Body of pancreas (tissue), 4 donors: ENCODE measurements around the gene IFT43. TPM values are rescaled to one million over a fixed set of nuclear protein-coding genes. Genes with fewer than 3 reads are reported as not detected.

Source experiments
- ATAC-seq: fragments of 150-250 bp; one replicate; pipeline ENCODE4 v1.9.1; 2016
- DNase-seq, 4 donors: peaks; one replicate each; pipeline ENCODE4 v3.0.0-alpha.2; 2019
- H3K27ac ChIP-seq, 4 donors: fragments of 200-600 bp; sonication (generic); 1 replicate in 3 of 4; 2 replicates in 1 of 4; pipeline versions ENCODE4 v1.5.1 to v1.6.1; 2016 to 2019; ENCODE audit warnings: mild to moderate bottlenecking in 1 of 4, mixed read lengths in 1 of 4, moderate library complexity in 1 of 4
- H3K27me3 ChIP-seq, 2 donors: fragments of 200-600 bp; sonication (generic); one replicate each; pipeline ENCODE4 v1.6.0; 2016; ENCODE audit warnings: mild to moderate bottlenecking in 1 of 2
- H3K36me3 ChIP-seq, 2 donors: fragments of 200-600 bp; sonication (generic); replicated peaks in 1 of 2; 2 replicates each; pipeline ENCODE4 v1.5.1; 2016; ENCODE audit warnings: low read depth in 2 of 2; ENCODE audit not compliant: insufficient read depth in 1 of 2
- H3K4me1 ChIP-seq: fragments of 200-600 bp; sonication (generic); one replicate; pipeline ENCODE4 v1.6.0; 2016
- H3K4me3 ChIP-seq, 2 donors: fragments of 200-600 bp; sonication (generic); 1 replicate in 1 of 2; 2 replicates in 1 of 2; pipeline ENCODE4 v1.5.1; 2016 to 2019
- H3K9me3 ChIP-seq, 3 donors: fragments of 200-600 bp; sonication (generic); 1 replicate in 2 of 3; 2 replicates in 1 of 3; pipeline ENCODE4 v1.5.1; 2016
- CTCF ChIP-seq, 7 experiments: fragments of 450-650 bp in 4 of 7; fragments of 200-600 bp in 3 of 7; sonication (generic) in 3 of 7; IDR thresholded peaks; one replicate each; pipeline ENCODE4 v1.5.1; 2016 to 2019; ENCODE audit warnings: antibody characterized with exemption in 7 of 7
- POLR2A ChIP-seq, 3 donors: fragments of 450-650 bp; IDR thresholded peaks; one replicate each; pipeline ENCODE4 v1.6.1; 2016; ENCODE audit warnings: antibody characterized with exemption in 3 of 3, mild to moderate bottlenecking in 2 of 3
- WGBS, 2 donors: methylation state at CpG; one replicate each; pipeline ENCODE4 v1.1.5; 2017; 5-methylcytosine and 5-hydroxymethylcytosine counted together
- intact Hi-C: fragments of 100-400 bp; cut with DNase I; formaldehyde crosslinking; loops from one replicate; pipeline ENCODE4 v1.15.1; 2023
- total RNA-seq, 2 donors: library from RNA; depleted of rRNA; stranded (reverse); fragments of >200 nt; gene quantifications; one replicate each; pipeline ENCODE4 v1.1.0, GENCODE V29; 2016

Gene IFT43
- total RNA-seq, 2 donors from 2014 or later, result 15.0 to 18.5 TPM

DNA sequence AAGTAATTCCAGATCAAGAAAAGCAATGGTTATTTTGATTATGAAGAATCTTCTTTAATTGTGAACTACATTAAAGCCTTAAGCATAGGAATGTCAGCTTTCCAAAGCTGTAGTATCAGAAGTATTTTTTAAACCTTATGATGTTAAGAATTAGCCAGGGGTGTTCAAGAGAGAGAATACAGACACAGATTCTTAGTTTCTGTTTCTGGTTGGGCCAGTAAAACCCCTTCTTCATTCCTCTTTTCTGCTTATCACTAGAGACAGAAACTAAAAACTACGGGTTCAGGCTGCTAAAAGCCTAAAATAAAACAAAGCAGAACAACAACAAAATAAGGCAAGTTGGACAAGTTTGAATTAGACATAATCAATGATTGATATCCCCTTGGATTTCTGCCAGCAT lies 38.2 kb downstream of the IFT43 start:
- Histone ChIP-seq H3K36me3 (peaks cover 0 to 2% of the 10 kb centered on the region in 2 donors), H3K4me3 (no peak overlapping the region), H3K27ac (no peak overlapping the region), H3K4me1 (no peaks in the 10 kb centered on the region), H3K27me3 (no peaks in the 10 kb centered on the region), H3K9me3 (no peaks in the 10 kb centered on the region)
- 39 to 53% methylated on average over 1 of the region's 1 CpG for WGBS, 2 donors
- ATAC-seq, result no peak
- intact Hi-C loops, result no loop called here
- TF ChIP-seq POLR2A (IDR thresholded peaks at IDR 0.05), result no peak
- TF ChIP-seq CTCF (IDR thresholded peaks at IDR 0.05), result no peak
- no peak for DNase-seq

GRCh38 chr14:76024211-76024907 lies 38.8 kb downstream of the IFT43 start:
- H3K9me3 ChIP-seq, result no peaks in the 10 kb centered on the region
- intact Hi-C loops, result no loop called here
- H3K4me1 ChIP-seq, result no peaks in the 10 kb centered on the region
- ATAC-seq (no peak), DNase-seq (no peak)
- no peak for TF ChIP-seq POLR2A (IDR thresholded peaks at IDR 0.05)
- TF ChIP-seq CTCF (IDR thresholded peaks at IDR 0.05), result no peak
- H3K36me3 ChIP-seq, result peaks cover 0 to 2% of the 10 kb centered on the region in 2 donors
- no peak overlapping the region for H3K27ac ChIP-seq
- H3K27me3 ChIP-seq, result no peaks in the 10 kb centered on the region
- no peak overlapping the region for H3K4me3 ChIP-seq
- 88 to 95% methylated on average over 4 of the region's 4 CpGs for WGBS, 2 donors

DNA sequence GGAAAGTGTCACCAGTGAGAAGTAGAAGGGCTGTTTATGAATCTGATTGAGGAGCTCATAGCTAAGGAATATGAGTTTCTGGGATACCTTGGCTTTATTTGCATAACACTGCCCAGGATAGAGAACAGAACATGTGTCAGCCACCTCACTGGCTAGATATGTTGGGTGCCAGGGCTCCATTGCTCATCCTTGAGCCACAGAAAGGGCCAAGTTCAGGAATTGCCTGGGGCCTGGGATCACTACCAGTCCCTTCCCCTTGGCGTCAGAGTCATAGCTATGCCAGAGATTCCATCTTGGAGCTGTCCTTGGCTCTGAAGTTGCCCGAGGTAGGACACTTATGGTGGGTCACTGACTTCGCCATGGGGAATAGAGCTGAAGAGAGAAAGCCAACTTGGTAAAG lies 49.0 kb downstream of the IFT43 start:
- WGBS, 2 donors, result 90 to 100% methylated on average over 3 of the region's 3 CpGs
- Histone ChIP-seq H3K27me3 (no peaks in the 10 kb centered on the region), H3K27ac (no peak overlapping the region), H3K9me3 (no peaks in the 10 kb centered on the region), H3K4me3 (no peak overlapping the region), H3K36me3 (no peaks in the 10 kb centered on the region), H3K4me1 (peaks cover 4% of the 10 kb centered on the region)
- ATAC-seq, result no peak
- no peak for TF ChIP-seq CTCF (IDR thresholded peaks at IDR 0.05)
- TF ChIP-seq POLR2A (IDR thresholded peaks at IDR 0.05), result no peak
- no peak for DNase-seq
- intact Hi-C loops, result no loop called here

GRCh38 chr14:76040704-76041103 lies 55.1 kb downstream of the IFT43 start:
- ATAC-seq (no peak), DNase-seq (no peak)
- Histone ChIP-seq H3K27ac (no peak overlapping the region), H3K4me3 (no peak overlapping the region), H3K27me3 (no peaks in the 10 kb centered on the region), H3K4me1 (peaks cover 4% of the 10 kb centered on the region), H3K9me3 (no peaks in the 10 kb centered on the region), H3K36me3 (no peaks in the 10 kb centered on the region)
- WGBS, 2 donors, result 94% methylated on average over 3 of the region's 3 CpGs; no CpG with 5 or more reads in 1 of the 2 donors
- intact Hi-C loops, result no loop called here
- no peak for TF ChIP-seq CTCF (IDR thresholded peaks at IDR 0.05)

- WGBS, 2 donors, result 66 to 80% methylated on average over 3 of the region's 3 CpGs
- no peaks in the 10 kb centered on the region for H3K36me3 ChIP-seq
- DNase-seq (no peak), ATAC-seq (no peak)
- H3K4me3 ChIP-seq, result no peak overlapping the region
- H3K27me3 ChIP-seq, result no peaks in the 10 kb centered on the region
- no peak for TF ChIP-seq POLR2A (IDR thresholded peaks at IDR 0.05)
- TF ChIP-seq CTCF (IDR thresholded peaks at IDR 0.05), result no peak
- H3K9me3 ChIP-seq, result no peaks in the 10 kb centered on the region
- no peak overlapping the region for H3K27ac ChIP-seq
- H3K4me1 ChIP-seq, result no peaks in the 10 kb centered on the region
- intact Hi-C loops, result no loop called here
Measured at GRCh38 chr14:76045773-76046172, 60.2 kb downstream of the IFT43 start.
